Inferior parietal cortex (tissue), 1 donor: Measurements from ENCODE around the gene TNP1.

Experiments used
- DNase-seq: peaks from one replicate; pipeline ENCODE4 v3.0.0-alpha.2; 2016; ENCODE audit errors: extremely low spot score

Gene TNP1, protein sequence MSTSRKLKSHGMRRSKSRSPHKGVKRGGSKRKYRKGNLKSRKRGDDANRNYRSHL

DNA sequence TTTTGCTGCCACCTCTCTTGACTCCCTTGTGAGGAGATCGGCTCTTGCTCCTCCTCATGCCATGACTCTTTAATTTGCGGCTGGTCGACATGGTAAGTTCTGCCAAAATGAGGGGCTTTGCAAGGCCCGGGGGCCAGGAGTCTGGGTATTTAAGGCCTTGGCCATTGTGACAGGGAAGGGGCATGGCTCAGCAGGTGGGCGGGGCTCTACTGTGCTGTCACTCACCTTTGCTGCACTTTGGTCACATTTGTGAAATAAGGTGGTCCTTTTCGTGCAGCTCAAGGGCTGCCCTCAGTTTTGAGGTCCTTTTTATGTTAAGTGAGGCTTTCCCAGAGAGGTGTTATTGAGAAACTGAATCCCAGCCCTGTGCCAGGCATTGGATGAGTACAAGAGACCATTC lies at the start of gene TNP1:
Gene TNP1 (minus strand): TSS at position 121 of the 400 bp plus-strand sequence. CDS start 30 bp downstream, at position 91.
- no peak for DNase-seq

- DNase-seq = no peak
Measured at GRCh38 chr2:216908300-216908699, 48.4 kb upstream of the TNP1 start.

DNA sequence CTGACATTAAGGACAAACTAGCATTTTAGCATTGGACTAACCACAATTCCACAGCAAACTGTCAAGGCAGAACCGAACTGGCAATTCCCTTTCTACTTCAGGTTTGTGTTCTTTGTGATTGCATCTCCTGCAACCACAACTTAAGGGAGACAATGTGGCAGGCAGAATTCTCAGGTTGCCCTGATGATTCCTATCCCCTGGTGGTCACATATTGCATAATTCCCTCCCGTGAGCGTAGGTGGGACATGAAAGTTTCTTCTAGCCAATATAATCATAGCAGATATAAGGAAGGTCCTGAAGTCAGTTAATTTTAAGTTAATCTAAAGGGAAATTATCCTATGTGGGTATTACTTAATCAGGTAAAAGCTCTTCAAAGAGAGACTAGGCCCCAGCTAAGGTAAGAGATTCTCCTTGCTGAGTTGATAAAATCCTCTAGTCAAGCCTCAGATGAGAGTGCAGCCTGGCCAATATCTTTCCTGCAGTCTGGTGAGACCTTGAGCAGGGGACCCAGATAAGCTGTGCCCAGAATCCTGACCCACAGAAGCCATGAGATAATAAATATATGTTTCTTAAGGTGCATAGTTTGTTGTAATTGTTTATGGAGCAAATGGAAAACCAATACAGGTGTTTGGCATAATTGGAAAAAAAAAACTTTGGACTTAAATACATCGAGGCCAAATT lies 45.9 kb upstream of the TNP1 start:
- DNase-seq = no peak

DNA sequence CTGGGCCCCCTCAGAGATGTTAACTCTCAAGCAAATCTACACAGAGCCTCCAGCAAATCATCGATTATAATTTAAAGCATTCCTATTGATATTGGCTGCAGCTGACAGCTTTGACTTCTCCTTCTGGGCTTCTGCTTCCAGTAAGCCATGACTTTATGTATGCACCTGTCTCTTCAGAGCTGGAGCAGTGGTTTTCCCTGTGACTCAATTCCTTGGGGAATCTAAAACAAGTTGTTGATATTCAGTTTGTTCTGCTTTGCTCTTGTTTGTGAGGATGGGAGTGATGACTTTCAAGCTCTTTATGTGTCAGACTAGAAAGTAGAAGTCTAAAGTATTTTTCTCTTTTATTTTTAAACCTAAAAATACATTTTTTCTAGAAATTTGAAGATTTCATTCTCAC lies 45.1 kb upstream of the TNP1 start:
- DNase-seq = no peak

GRCh38 chr2:216904554-216904953 lies 44.7 kb upstream of the TNP1 start:
- DNase-seq = no peak

DNA sequence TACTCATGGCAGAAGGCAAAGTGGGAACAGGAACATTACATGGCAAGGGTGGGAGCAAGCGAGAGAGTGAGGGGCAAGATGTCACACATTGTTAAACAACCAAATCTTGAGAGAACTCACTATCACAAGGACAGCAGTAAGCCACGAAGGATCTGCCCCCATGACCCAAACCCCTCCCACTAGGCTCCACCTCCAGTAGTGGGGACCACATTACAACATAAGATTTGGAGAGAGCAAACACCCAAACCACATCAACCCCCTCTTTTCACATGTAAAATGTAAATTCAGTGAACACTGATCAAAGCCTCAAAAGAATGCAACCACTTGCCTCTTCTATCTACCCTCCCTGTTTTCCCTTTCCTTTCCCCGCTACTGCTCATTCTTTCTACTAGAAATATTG lies 43.6 kb upstream of the TNP1 start:
- no peak for DNase-seq

DNA sequence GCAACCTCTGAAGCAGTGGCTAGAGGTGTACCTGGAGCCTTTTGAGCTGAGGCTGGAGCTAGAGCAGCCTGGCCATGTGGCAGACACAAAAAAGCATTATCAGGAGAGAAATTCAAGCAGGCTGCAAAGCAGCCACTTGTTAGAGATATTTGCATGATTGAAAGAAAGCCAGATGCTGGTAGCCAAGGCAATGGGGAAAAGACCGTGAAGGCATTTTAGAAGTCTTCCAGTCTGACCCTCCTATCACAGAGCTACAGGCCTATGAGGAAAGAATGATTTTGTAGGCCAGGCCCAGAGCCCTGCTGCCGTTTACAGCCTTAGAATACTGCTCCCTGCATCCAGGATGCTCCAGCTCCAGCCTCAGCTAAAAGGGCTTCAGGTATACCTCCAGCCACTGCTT lies 41.4 kb upstream of the TNP1 start:
- no peak for DNase-seq

DNA sequence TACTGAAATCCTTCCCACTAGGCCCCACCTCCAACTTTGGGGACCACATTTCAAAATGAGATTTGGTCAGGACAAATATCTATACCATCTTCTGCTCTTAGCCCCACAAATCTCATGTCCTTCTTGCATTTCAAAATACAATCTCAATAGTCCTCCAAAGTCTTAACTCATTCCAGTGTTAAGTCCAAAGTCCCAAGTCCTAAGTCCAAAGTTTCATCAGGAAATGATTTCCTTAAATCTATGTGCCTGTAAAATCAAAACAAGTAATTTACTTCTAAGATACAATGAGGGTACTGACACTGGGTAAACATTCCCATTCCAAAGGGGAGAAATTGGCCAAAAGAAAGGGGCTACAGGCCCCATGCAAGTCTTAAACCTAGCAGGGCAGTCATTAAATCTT lies 40.5 kb upstream of the TNP1 start:
- no peak for DNase-seq

DNA sequence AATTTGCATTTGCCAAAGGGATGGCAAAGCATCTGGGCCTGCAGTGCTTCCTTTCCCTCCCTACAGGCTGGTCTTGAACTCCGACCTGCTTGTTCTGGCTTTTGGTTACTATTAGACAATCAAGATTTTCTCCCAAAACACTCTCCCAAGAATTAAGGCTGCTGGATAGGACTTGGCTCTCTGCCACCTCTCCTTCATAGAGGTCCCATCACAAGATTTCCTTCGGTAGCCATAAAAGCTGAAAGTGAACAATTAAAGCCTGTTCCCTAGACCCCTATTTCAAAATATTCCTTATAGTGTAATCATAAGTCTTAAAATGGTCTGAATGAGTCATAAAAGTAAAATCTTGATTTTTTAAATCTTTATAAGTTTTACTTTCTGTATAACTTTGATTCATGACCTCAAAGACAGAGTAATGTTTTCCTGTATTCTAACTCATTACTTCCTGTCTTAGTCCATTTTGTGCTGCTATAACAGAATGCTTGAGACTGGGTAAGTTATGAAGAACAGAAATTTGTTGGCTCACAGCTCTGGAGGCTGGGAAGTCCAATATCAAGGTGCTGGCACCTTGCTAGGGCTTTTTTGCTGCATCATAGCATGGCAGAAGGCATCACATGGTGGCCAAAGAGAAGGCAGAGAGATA lies 37.8 kb upstream of the TNP1 start:
- DNase-seq = no peak

- no peak for DNase-seq
Measured at GRCh38 chr2:216890138-216890537, 30.3 kb upstream of the TNP1 start.

DNA sequence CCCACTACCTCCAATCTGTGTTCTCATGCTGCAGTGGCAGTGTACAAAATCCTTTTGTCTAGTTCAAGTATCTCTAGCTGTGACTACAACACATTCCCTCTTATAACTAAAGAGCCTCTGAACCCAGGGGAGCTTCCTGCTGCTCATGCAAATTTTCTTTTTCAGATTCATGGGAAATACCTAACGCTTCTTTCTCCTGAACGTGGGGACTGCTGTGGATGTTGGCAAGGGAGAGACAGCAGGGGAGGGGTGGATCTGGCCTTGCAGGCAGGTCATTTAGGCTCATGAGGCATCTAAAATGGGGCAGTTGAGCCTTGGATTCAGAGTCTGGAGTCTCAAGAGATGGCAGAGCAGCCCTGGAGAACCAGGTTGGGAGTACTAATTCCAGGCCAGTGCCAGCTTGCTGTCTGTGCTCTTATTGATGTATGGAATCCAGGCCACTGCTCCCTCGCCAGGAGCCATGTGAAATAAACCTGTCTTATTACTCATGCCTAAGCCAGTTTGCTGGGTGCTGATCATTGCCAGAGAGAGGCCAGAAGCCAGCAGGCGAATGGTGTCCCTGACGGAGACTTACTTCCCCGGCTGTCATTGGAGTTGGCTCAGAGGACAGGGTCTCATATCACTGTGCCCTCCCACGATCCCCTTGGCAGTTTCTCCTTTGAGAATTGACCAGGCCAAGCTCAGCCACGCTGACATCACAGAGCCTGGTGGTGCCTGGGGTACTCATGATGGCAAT lies 29.2 kb upstream of the TNP1 start:
- DNase-seq = no peak

- no peak for DNase-seq
Measured at GRCh38 chr2:216888081-216888480, 28.2 kb upstream of the TNP1 start.

GRCh38 chr2:216887138-216887537 lies 27.3 kb upstream of the TNP1 start:
- DNase-seq = no peak

DNA sequence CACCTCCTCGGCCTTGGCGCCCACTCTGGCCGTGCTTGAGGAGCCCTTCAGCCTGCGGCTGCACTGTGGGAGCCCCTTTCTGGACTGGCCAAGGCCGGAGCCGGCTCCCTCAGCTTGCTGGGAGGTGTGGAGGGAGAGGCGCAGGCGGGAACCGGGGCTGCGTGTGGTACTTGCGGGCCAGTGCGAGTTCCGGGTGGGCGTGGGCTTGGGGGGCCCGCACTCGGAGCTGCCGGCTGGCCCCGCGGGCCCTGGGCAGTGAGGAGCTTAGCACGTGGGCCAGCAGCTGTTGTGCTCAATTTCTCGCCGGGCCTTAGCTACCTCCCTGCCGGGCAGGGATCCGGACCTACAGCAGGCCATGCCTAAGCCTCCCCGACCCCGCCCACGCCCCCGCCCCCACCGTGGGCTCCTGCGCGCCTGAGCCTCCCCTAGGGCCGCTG lies 25.3 kb upstream of the TNP1 start:
- no peak for DNase-seq

DNA sequence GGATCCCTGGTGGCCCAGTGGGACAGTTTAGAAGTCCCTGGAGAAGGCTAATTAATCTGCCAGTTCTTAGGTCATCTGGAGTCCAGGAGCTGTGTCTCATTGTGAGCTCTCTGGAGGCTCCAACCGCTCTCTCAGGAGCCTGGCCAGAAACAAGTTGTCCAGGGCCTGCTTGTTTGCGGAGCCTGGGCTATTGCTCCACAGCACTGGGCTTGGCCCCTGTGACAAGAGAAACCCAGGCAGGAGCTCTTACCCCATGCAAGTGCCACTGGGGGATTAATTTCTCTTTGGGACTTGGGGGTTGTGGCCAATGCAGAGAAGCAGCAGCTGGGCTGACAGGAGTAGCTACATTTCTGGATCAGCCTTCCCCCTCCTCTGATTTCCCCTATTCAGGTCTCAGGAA lies 24.5 kb upstream of the TNP1 start:
- DNase-seq = no peak

DNA sequence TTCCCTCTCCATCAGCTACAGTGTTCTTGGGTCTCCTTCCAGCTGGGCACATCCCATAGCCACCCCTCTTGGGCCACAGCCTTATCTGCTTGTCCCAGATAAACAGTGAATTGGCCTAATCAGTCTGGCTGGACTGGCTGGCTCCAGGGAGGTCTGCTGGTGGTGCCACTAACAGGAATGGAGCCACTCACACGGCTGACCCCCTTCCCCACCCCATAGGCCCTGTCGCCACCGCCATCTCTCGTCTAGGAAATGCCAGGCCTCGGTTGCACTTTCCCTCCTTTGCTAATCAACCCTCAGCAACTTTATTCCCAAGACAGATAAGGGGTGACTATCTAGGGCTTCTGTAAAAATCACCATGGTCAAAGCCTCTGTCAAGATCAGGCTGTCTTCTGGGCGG lies 23.0 kb upstream of the TNP1 start:
- no peak for DNase-seq

DNA sequence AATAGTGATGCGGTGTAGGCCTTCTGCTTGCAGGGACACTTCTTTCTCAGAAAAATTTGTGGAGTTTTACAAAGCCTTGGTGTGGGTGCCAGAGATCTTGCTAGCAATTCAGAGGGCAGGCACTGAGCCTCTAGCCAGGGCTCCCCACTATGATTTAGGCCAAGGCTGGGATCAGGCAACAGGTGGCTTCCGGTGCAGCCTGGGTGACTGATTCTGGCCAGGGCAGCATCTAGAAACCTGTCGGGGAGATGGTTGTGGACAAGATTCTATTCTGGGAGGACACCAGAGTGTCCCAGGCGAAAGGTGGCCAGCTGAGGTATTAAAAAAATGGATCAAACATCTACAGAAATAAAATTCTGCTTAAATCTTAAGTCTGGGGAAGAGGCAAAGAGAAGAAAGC lies 21.5 kb upstream of the TNP1 start:
- no peak for DNase-seq

DNA sequence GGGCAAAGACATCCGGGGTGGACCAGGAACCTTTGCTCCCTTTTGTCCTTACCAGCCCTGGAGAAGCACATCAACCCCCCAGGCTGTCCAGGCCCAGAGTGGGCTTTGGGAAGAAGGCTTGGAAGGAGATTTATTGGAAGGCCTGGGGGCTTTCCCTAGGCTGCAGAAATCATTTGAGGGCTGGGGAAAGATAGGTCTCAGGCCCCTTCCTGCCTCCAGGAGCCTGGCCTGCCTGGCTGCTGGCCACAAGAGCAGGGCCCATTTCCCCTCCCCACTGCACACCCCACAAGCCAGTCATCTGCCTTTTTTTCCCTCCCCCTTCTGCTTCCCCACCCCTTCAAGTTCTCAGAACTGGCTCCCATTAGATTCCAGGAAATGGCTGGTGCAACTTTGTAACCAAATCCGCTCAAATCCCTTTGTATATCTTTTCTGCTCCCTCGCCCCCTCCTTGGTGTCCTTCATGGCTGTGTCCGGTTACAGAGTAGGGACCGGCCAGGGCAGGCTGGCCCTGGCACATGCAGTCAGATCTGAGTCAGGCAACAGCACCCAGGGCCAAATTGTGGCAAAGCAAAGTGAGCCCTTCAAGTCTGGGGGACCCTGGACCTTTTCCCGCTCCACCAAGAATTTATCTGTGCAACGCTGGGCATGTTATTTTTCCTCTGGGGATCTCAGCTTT lies 20.8 kb upstream of the TNP1 start:
- no peak for DNase-seq

GRCh38 chr2:216879727-216880508 lies 20.1 kb upstream of the TNP1 start:
- DNase-seq = no peak

- DNase-seq = no peak
Measured at GRCh38 chr2:216878072-216878471, 18.2 kb upstream of the TNP1 start.

DNA sequence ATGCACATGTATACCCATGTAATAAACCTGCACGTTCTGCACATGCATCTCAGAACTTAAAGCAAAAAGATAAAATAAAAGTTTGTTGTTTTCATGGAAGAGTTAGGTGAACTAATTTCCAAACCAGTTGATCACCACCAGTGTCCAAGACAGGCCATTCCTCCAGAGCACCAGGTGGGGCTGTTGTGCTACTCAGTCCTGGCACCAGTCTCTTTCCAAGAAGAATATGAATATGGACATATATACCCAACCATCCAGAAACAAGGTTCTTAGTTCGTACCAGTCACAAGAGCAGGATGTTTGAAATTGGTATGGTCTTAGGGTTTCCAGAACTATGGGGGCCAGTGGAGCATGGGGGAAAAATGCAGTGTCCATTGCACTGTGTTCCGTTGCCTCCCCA lies 17.2 kb upstream of the TNP1 start:
- no peak for DNase-seq

DNA sequence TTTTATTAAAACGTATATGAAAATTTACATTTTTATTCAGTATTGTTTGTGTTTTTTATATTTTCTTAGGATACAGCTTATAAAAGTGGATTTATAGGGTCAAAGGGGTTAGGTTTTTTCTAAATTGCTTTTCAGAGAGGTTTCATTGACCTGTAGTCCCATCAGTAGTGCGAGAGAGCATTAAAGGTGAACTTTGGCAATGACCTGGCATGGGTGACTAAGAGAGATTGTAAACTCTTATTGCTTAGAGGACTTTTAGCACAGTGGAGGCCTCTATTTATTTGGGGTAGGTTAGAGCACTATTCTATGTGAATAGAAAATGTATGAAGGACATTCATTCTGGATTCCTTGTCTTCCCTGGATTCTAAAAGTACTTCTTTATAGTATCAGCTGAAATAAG lies 16.0 kb upstream of the TNP1 start:
- DNase-seq = no peak
